Sigmoid colon (tissue), 4 donors: ENCODE results near the gene LAMTOR4.

ENCODE experiments used
- CTCF ChIP-seq, 4 experiments: fragments of 450-650 bp in 3 of 4; fragments of 200-600 bp in 1 of 4; IDR thresholded peaks; one replicate each; pipeline ENCODE4 v1.5.1; 2016 to 2019; ENCODE audit warnings: antibody characterized with exemption in 4 of 4, mild to moderate bottlenecking in 3 of 4, moderate library complexity in 2 of 4
- EP300 ChIP-seq, 4 donors: sonication (generic); formaldehyde crosslinking; IDR thresholded peaks; one replicate each; pipeline ENCODE4 v1.6.1; 2017; ENCODE audit warnings: antibody characterized with exemption in 4 of 4
- POLR2A ChIP-seq, 2 donors: fragments of 450-650 bp; IDR thresholded peaks; one replicate each; pipeline ENCODE4 v1.6.1; 2016; ENCODE audit warnings: antibody characterized with exemption in 2 of 2, mild to moderate bottlenecking in 2 of 2, moderate library complexity in 2 of 2
- POLR2AphosphoS5 ChIP-seq, 4 donors: sonication (generic); formaldehyde crosslinking; IDR thresholded peaks; one replicate each; pipeline ENCODE4 v1.6.1; 2017; ENCODE audit warnings: antibody characterized with exemption in 4 of 4

- TF ChIP-seq CTCF (IDR thresholded peaks at IDR 0.05) (no peak), POLR2AphosphoS5 (IDR thresholded peaks at IDR 0.05) (no peak), POLR2A (IDR thresholded peaks at IDR 0.05) (no peak), EP300 (IDR thresholded peaks at IDR 0.05) (no peak)
Observed at GRCh38 chr7:100128637-100128963, 20.1 kb upstream of the LAMTOR4 start.
